Panc1 (cell line): ENCODE measurements around the gene DNASE1L2.

Experiments
- CTCF ChIP-seq: fragments of 450-650 bp; IDR thresholded peaks from 2 replicates; pipeline ENCODE4 v1.5.1; 2017; ENCODE audit warnings: mild to moderate bottlenecking
- POLR2AphosphoS5 ChIP-seq: IDR thresholded peaks from 2 replicates; pipeline ENCODE4 v1.6.1; 2012; ENCODE audit warnings: mild to moderate bottlenecking, low read depth, low read length, moderate library complexity

- TF ChIP-seq CTCF (no peak), POLR2AphosphoS5 (no peak)
Measured at GRCh38 chr16:2213817-2214718, 22.2 kb upstream of the DNASE1L2 start.
